Sigmoid colon (tissue), 7 donors: Measurements from ENCODE around the gene MKNK2. TPM values are rescaled to one million over a fixed set of nuclear protein-coding genes. Genes with fewer than 3 reads are reported as not detected.

Source experiments
- DNase-seq: peaks from one replicate; pipeline ENCODE4 v3.0.0-alpha.2; 2019
- H3K27ac ChIP-seq, 4 donors: fragments of 200-600 bp; sonication (generic); one replicate each; pipeline ENCODE4 v1.5.1; 2016 to 2019; ENCODE audit warnings: mild to moderate bottlenecking in 1 of 4
- H3K27me3 ChIP-seq, 3 donors: fragments of 200-600 bp; sonication (generic); one replicate each; pipeline ENCODE4 v1.5.1; 2019; ENCODE audit warnings: mild to moderate bottlenecking in 1 of 3
- H3K36me3 ChIP-seq, 4 donors: fragments of 200-600 bp; sonication (generic); one replicate each; pipeline ENCODE4 v1.5.1; 2016 to 2019
- H3K4me1 ChIP-seq, 4 donors: fragments of 200-600 bp; sonication (generic); one replicate each; pipeline ENCODE4 v1.5.1; 2017 to 2019
- H3K4me3 ChIP-seq, 4 donors: fragments of 200-600 bp; sonication (generic); one replicate each; pipeline ENCODE4 v1.5.1; 2017 to 2019; ENCODE audit warnings: mild to moderate bottlenecking in 2 of 4, moderate library complexity in 1 of 4
- H3K9me3 ChIP-seq, 4 donors: fragments of 200-600 bp in 3 of 4; sonication (generic) in 3 of 4; one replicate each; pipeline versions ENCODE4 v1.5.1 to v1.6.1; 2013 to 2019
- EP300 ChIP-seq, 4 donors: sonication (generic); formaldehyde crosslinking; IDR thresholded peaks; one replicate each; pipeline ENCODE4 v1.6.1; 2017; ENCODE audit warnings: antibody characterized with exemption in 4 of 4
- POLR2A ChIP-seq, 2 donors: fragments of 450-650 bp; IDR thresholded peaks; one replicate each; pipeline ENCODE4 v1.6.1; 2016; ENCODE audit warnings: antibody characterized with exemption in 2 of 2, mild to moderate bottlenecking in 2 of 2, moderate library complexity in 2 of 2
- POLR2AphosphoS5 ChIP-seq, 4 donors: sonication (generic); formaldehyde crosslinking; IDR thresholded peaks; one replicate each; pipeline ENCODE4 v1.6.1; 2017; ENCODE audit warnings: antibody characterized with exemption in 4 of 4
- WGBS, 2 donors: extraction: QIAGEN DNeasy Blood & Tissue Kit; methylation state at CpG; one replicate each; pipeline ENCODE4 v1.1.7; 2013; 5-methylcytosine and 5-hydroxymethylcytosine counted together
- intact Hi-C: fragments of 100-400 bp; cut with DNase I; formaldehyde crosslinking; loops from one replicate; pipeline ENCODE4 v1.15.1; 2023
- polyA plus RNA-seq, 3 donors: library from polyadenylated mRNA; stranded (reverse); fragments of 200-250 nt; gene quantifications; one replicate each; pipeline ENCODE4 v1.2.3, GENCODE V29; 2013
- total RNA-seq, 4 donors: library from RNA; depleted of rRNA; stranded (reverse); fragments of >200 nt; gene quantifications; one replicate each; pipeline ENCODE4 v1.1.0, GENCODE V29; 2016
- TF ChIP-seq, protein P1 (sequence below), 4 experiments: fragments of 450-650 bp in 3 of 4; fragments of 200-600 bp in 1 of 4; IDR thresholded peaks; one replicate each; pipeline ENCODE4 v1.5.1; 2016 to 2019; ENCODE audit warnings: antibody characterized with exemption in 4 of 4, mild to moderate bottlenecking in 3 of 4, moderate library complexity in 2 of 4
- donor health status: healthy with polysubstance abuse.
- donor health status: Bipolar disorder and iron deficiency.
- donor health status: healthy.

MKNK2 gene
- total and polyA plus RNA-seq, 7 donors, result 83.1 to 157 (median 121) TPM

DNA sequence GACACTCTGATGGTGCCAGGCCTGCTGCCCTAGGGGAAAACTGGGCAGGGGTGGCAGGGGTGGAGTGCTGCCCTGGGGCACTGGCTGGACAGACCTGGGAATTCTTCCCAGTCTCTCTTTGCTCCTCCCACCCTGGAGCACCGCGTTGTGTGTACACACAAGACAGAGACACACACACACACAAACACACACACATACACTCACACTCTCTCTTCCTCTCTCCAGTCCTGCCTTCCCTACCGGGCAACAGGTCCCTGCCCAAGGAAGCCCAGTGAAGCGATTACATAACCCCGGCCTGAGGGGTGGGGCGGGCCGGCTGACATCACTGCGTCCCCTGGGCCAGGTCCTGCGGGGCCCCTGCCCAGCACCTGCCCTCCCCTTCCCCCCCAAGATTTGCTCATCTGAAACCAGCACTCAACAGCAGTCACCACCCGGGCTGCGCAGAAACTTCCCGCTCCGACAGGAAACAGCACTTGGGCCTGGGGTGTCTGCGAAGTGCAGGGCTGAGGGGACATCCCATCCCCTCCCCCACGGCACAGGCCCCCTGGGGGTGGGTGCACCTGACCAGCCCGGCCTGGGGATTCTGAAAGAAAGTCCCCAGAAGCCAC, 1.2 kb downstream of the MKNK2 start:
- intact Hi-C loops, result no loop called here
- Histone ChIP-seq H3K27ac (peak overlapping the region; percentile 91 to 99 (median 96)), H3K4me3 (peak overlapping the region; percentile 76 to 100 (median 89)), H3K36me3 (peaks cover 18 to 28% (median 20%) of the 10 kb centered on the region in 4 donors), H3K9me3 (no peaks in the 10 kb centered on the region), H3K27me3 (no peaks in the 10 kb centered on the region), H3K4me1 (peaks cover 0 to 66% (median 62%) of the 10 kb centered on the region in 4 donors)
- 0 to 1% methylated on average over 16 of the region's 16 CpGs for WGBS, 2 donors
- peak; percentile 95 for DNase-seq
- TF ChIP-seq POLR2A (IDR thresholded peaks at IDR 0.05) (peak; percentile 49 to 56), EP300 (IDR thresholded peaks at IDR 0.05) (no peak), POLR2AphosphoS5 (IDR thresholded peaks at IDR 0.05) (peak; percentile 82 to 88 (median 84))

DNA sequence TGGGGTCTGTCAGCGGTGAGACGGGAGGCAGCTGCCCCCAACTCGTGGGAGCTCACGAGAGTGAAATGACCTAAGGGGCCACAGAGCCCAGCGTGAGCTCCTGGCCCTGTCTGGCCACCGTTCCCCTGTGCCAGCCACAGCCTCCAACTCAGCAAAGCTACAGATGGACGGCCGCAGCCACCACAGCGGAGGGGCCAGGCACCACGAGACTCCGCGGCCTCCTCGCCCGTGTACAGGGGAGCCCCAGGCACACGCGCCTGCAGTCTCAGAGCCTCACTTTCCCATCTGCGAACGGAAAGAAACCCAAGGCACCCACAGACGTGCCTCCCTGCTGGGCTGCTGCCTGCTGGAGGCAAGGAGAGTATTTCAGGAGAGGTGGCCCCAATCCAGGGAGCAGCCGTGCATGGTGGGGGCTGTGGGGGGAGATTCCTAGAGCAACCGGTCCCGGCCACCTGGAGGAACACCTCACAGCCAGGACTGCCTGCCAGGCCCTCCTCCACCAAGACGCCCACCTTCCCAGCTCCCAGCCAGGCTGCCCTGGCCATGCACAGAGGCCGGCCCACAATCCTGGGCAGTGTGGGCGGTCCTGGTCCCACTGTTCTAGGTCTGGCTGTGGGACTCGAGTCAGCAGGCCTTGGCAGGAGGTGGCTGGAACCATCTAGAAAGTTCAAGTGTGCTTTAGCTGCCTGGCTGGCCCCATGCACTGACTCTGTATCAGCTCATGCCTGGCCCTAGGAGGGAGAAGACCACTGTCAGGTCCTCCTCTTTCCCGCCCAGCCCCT, 1.9 kb downstream of the MKNK2 start:
- no peaks in the 10 kb centered on the region for H3K9me3 ChIP-seq
- intact Hi-C loops, result no loop called here
- peaks cover 0 to 68% (median 67%) of the 10 kb centered on the region in 4 donors for H3K4me1 ChIP-seq
- peak overlapping the region; percentile 91 to 99 (median 96) for H3K27ac ChIP-seq
- H3K36me3 ChIP-seq, result peaks cover 20 to 33% (median 22%) of the 10 kb centered on the region in 4 donors
- DNase-seq, result peak; percentile 81
- no peak for TF ChIP-seq EP300 (IDR thresholded peaks at IDR 0.05)
- TF ChIP-seq POLR2AphosphoS5 (IDR thresholded peaks at IDR 0.05), result peak in 1 of 4 donors; percentile 3
- TF ChIP-seq POLR2A (IDR thresholded peaks at IDR 0.05), result no peak
- TF ChIP-seq, protein P1, sequence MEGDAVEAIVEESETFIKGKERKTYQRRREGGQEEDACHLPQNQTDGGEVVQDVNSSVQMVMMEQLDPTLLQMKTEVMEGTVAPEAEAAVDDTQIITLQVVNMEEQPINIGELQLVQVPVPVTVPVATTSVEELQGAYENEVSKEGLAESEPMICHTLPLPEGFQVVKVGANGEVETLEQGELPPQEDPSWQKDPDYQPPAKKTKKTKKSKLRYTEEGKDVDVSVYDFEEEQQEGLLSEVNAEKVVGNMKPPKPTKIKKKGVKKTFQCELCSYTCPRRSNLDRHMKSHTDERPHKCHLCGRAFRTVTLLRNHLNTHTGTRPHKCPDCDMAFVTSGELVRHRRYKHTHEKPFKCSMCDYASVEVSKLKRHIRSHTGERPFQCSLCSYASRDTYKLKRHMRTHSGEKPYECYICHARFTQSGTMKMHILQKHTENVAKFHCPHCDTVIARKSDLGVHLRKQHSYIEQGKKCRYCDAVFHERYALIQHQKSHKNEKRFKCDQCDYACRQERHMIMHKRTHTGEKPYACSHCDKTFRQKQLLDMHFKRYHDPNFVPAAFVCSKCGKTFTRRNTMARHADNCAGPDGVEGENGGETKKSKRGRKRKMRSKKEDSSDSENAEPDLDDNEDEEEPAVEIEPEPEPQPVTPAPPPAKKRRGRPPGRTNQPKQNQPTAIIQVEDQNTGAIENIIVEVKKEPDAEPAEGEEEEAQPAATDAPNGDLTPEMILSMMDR (IDR thresholded peaks at IDR 0.05), result no peak
- peak overlapping the region; percentile 76 to 100 (median 89) for H3K4me3 ChIP-seq
- 33 to 66% methylated on average over 27 of the region's 27 CpGs for WGBS, 2 donors
- H3K27me3 ChIP-seq, result no peaks in the 10 kb centered on the region

DNA sequence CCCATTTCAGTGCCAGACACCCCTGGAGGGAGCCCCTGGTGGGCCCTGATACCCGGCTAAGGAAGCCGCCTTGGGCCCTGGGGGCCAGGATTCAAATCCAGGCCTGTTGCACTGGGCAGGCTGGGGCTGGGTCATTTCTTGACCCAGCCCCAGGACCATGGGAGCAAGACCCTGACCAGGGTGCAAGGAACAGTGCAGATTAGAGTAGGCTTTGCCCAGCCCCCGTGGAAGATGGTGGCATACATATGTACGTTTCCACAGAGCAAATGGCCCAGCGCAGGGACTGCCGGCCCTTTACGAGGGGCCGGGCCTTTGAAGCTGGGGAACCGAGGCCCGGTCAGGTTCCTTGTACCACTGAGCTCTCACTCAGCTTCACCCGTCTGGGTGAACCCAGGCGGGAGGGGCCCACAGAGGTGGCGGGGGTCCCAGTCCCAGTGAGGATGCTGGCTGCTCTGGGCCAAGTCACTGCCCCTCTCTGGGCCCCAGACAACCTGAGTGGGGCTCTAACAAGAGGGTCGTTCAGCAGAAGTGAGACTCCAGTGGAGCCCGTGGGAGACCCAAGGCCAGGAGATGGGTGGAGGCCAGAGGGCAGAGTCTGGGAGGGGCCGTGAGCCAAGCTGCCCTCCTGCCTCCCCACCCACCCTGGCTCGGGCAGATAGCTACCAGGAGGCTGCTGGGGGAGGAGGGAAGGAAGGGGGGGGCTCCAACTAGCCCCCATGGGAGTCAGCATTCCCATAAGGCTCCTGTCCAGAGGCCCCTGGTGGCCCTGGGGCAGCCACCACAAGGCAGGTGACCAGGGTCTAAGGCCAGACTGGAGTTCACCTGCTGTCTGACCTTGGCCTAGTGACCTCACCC, 2.7 kb downstream of the MKNK2 start:
- H3K4me1 ChIP-seq, result peaks cover 0 to 76% (median 74%) of the 10 kb centered on the region in 4 donors
- 50 to 78% methylated on average over 17 of the region's 17 CpGs for WGBS, 2 donors

DNA sequence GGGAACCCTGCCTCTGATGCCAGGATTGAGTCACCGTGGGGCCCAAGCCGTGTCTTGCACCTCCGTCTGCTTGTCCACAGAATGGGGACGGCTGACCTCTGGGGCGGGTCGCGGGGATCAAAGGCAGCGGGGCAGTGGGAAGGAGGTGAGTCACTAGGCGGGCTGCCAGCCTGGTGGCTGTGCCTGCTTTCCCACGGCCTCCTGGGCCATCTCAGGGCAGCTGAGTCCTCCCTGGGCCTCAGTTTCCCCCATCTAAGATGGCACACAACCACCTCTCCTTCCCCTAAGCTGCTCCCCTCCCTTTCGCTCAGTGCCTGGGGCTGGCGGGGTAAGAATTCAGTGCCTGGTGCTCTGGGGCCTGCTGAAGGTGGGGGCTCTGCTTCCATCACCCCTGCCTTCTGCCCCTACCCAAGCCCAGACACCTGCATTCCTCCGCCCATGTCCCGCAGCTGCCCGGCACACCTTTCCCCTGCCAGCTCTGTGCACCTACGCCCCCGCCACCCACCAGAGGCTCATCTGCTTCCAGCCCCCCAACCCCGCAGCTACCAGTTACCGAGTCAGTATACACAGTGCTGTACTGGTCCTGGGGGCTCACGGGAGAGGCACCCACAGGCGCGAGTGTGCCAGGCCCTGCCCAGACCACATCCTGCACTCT, 3.5 kb downstream of the MKNK2 start:
- peak; percentile 86 for DNase-seq
- WGBS, 2 donors, result 43 to 70% methylated on average over 22 of the region's 22 CpGs
- peak overlapping the region; percentile 91 to 99 (median 96) for H3K27ac ChIP-seq
- intact Hi-C loops, result no loop called here
- peaks cover 0 to 83% (median 82%) of the 10 kb centered on the region in 4 donors for H3K4me1 ChIP-seq
- TF ChIP-seq POLR2AphosphoS5 (IDR thresholded peaks at IDR 0.05) (peak in 3 of 4 donors; percentile 31 to 44 (median 43)), POLR2A (IDR thresholded peaks at IDR 0.05) (no peak)
- H3K27me3 ChIP-seq, result no peaks in the 10 kb centered on the region
- H3K36me3 ChIP-seq, result peaks cover 20 to 36% (median 26%) of the 10 kb centered on the region in 4 donors
- no peaks in the 10 kb centered on the region for H3K9me3 ChIP-seq
- peak overlapping the region in 2 of 4 donors; percentile 85 to 100 for H3K4me3 ChIP-seq

More for the DNA sequence above, 2.7 kb downstream of the MKNK2 start:
- H3K27ac ChIP-seq, result peak overlapping the region; percentile 91 to 99 (median 96)
- peak; percentile 65 for DNase-seq
- no peak for TF ChIP-seq POLR2AphosphoS5 (IDR thresholded peaks at IDR 0.05)
- no peak for TF ChIP-seq EP300 (IDR thresholded peaks at IDR 0.05)
- no peak for TF ChIP-seq POLR2A (IDR thresholded peaks at IDR 0.05)
- TF ChIP-seq, protein P1 (IDR thresholded peaks at IDR 0.05), result no peak
- intact Hi-C loops, result no loop called here
- peaks cover 20 to 34% (median 22%) of the 10 kb centered on the region in 4 donors for H3K36me3 ChIP-seq
- H3K9me3 ChIP-seq, result no peaks in the 10 kb centered on the region
- H3K27me3 ChIP-seq, result no peaks in the 10 kb centered on the region
- peak overlapping the region; percentile 76 to 100 (median 89) for H3K4me3 ChIP-seq

DNA sequence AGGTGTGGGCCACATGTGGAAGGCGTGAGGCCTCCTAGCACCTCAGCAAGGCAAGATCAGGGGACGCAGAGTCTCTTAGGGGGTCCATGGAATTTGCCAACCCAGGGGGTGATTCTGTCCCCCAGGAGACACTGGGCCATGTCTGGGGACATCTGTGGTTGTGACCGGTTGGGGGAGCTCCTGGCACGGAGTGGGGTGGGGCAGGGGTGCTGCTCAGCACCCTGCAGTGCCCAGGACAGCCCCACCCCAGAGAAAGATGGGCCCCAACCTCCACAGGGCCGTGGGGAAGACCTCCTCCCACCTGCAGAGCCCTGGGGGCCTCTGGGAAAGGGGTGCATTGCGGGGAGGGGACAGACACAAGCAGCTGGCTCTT, 4.0 kb downstream of the MKNK2 start:
- H3K4me3 ChIP-seq, result no peak overlapping the region
- intact Hi-C loops, result no loop called here
- 53 to 77% methylated on average over 6 of the region's 6 CpGs for WGBS, 2 donors
- no peak for TF ChIP-seq EP300 (IDR thresholded peaks at IDR 0.05)
- H3K9me3 ChIP-seq, result no peaks in the 10 kb centered on the region
- peaks cover 0 to 83% (median 81%) of the 10 kb centered on the region in 4 donors for H3K4me1 ChIP-seq
- H3K36me3 ChIP-seq, result peaks cover 20 to 36% (median 26%) of the 10 kb centered on the region in 4 donors
- DNase-seq, result no peak
- H3K27ac ChIP-seq, result peak overlapping the region; percentile 91 to 99 (median 96)
- H3K27me3 ChIP-seq, result no peaks in the 10 kb centered on the region
